ENCODE data around the gene FOXO6.

DNA sequence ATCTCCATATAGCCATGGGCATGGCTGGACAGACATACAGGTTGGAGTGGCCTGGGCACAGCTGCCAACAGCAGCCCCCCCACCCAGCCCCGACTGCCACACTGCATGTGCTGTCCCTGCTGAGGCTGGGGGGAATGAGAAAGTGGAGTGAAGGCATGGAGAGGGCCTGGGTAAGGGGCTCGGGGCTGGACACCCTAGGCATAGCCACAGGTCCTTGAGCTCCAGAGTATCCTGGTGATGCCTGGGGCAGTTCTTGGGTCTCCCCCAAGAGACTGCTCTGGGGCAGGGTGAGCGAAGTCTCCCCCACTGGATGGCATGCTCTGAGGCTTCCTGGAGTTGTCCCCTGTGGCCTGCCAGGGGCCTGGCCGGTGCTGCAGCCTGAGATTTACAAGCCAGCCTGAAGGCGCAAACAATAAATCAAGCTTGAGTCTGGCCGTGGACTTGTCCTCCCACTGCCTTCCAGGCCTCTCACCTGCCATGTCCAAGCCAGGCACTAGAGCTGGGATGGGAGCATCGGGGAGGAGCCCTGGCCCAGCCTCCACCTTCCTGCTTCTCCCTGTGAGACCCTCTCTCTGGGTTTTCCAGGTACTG lies 53.6 kb downstream of the FOXO6 start:
- TF ChIP-seq EP300 (IDR thresholded peaks at IDR 0.05; ENCODE audit: borderline replicate concordance in 1 of 2, low read depth in 1 of 2, low read length in 1 of 2): no peak
- TF ChIP-seq, protein P1, sequence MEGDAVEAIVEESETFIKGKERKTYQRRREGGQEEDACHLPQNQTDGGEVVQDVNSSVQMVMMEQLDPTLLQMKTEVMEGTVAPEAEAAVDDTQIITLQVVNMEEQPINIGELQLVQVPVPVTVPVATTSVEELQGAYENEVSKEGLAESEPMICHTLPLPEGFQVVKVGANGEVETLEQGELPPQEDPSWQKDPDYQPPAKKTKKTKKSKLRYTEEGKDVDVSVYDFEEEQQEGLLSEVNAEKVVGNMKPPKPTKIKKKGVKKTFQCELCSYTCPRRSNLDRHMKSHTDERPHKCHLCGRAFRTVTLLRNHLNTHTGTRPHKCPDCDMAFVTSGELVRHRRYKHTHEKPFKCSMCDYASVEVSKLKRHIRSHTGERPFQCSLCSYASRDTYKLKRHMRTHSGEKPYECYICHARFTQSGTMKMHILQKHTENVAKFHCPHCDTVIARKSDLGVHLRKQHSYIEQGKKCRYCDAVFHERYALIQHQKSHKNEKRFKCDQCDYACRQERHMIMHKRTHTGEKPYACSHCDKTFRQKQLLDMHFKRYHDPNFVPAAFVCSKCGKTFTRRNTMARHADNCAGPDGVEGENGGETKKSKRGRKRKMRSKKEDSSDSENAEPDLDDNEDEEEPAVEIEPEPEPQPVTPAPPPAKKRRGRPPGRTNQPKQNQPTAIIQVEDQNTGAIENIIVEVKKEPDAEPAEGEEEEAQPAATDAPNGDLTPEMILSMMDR (IDR thresholded peaks at IDR 0.05): no peak
